ENCODE data around the gene RUNX1.

- no peak for TF ChIP-seq E2F1 (CRISPR knock-in tag; IDR thresholded peaks at IDR 0.05)
- TF ChIP-seq TCF12 (IDR thresholded peaks at IDR 0.05), result no peak
- no peak for TF ChIP-seq TCF12 (CRISPR knock-in tag; IDR thresholded peaks at IDR 0.05)
- no peak for TF ChIP-seq TAF15 (IDR thresholded peaks at IDR 0.05; ENCODE audit: low read depth, low read length, poor library complexity, severe bottlenecking)
- TF ChIP-seq CBX5 (CRISPR knock-in tag; IDR thresholded peaks at IDR 0.05; ENCODE audit: borderline replicate concordance), result no peak
- TF ChIP-seq, protein P1, sequence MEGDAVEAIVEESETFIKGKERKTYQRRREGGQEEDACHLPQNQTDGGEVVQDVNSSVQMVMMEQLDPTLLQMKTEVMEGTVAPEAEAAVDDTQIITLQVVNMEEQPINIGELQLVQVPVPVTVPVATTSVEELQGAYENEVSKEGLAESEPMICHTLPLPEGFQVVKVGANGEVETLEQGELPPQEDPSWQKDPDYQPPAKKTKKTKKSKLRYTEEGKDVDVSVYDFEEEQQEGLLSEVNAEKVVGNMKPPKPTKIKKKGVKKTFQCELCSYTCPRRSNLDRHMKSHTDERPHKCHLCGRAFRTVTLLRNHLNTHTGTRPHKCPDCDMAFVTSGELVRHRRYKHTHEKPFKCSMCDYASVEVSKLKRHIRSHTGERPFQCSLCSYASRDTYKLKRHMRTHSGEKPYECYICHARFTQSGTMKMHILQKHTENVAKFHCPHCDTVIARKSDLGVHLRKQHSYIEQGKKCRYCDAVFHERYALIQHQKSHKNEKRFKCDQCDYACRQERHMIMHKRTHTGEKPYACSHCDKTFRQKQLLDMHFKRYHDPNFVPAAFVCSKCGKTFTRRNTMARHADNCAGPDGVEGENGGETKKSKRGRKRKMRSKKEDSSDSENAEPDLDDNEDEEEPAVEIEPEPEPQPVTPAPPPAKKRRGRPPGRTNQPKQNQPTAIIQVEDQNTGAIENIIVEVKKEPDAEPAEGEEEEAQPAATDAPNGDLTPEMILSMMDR (CRISPR knock-in tag; IDR thresholded peaks at IDR 0.05), result no peak
- TF ChIP-seq ATF2 (CRISPR knock-in tag; IDR thresholded peaks at IDR 0.05), result no peak
Measured at GRCh38 chr21:34857122-34857713, 191.9 kb downstream of the RUNX1 start.

All from HepG2 (cell line).